Activated CD4-positive, alpha-beta T cell treated with anti-CD3 and anti-CD28 coated beads, Interleukin-2, Interleukin-6, amounts not matched to agents 100 ng/mL and 50 ng/mL, durations not matched to agents 16 hours and 8 hours (primary cell): ENCODE data around the gene NLGN2.
"Not testable (repeated sequence)": the region's sequence is repeated elsewhere in the genome, so short reads cannot be mapped to it uniquely, and the experiment has no call there.

Source experiments
- DNase-seq: peaks from one replicate; pipeline ENCODE4 v3.0.0-alpha.2; 2020

Gene NLGN2

DNA sequence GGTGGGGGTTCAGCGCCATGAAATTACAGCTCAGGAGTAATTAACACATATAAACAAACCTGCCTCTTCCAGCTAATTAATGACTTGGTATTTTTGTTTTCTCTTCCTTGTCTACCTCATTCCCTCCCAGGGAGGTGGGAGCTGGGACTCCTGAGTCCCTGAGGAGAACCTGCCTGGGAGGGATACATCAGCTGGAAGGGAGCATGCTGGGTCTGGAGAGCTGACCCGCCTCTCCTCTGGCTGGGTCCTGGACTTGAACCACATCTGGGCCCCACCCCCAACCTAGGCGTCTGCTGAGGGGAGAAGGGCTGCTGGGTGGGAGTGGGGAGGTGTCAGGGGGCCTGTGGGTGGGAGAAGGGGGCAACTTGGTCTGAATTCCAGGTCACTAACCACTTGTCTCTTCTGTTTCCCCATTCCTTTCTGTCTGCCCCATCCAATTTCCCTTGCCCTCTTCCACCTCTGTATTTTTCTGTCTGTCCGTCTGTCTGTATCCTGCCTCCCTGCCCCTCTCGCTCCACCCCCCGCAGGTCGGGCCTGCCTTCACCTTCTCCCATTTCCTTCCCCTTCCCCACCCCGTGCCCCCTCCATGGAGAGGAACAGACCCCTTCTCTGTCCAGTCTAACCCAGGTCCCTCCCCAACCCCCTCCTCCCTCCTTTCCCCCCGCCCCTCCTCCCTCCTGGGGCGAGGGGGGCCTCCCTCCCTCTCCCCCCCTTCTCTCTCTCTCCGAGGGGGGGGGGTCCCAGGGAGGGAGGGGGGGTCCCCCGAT lies at the start of gene NLGN2:
Gene NLGN2, plus strand, starts transcription at position 361 of the 767 bp plus-strand sequence. CDS start 411 bp downstream, outside the sequence.
- DNase-seq: no peak

DNA sequence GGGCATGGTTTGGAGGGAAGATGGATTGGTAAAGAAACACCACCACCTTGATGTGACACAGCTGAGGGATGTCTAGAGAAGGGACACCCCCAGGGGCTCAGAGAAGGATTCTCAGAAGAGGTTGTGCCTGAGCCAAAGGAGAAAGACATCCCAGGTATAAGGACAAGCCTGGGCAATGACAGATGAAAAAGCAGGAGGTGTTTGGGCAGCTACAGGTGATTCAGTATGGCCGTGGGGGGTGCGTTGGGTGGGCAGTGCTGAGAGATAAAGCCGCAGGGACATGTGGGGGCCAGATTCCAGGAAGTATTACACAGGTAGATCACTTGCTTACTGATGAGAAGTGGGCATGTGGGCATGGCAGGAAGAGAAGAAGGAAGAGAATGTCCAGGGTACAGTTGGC lies 45.7 kb upstream of the NLGN2 start:
- no peak for DNase-seq

DNA sequence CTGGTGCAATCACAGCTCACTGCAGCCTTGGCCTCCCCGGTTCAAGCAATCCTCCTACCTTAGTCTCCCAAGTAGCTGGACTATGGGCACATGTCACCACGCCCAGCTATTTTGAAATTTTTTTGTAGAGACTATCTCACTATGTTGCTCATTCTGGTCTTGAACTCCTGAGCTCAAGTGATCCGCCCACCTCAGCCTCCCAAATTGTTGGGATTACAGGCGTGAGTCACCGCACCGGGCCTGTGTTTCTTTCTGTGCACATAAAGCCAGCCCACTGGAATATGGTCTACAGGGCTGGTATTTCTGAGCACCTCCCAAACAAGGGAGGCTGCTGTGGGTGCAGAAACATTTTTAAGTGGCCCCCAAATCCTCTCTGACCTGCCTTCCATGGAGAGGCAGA lies 44.3 kb upstream of the NLGN2 start:
- no peak for DNase-seq

DNA sequence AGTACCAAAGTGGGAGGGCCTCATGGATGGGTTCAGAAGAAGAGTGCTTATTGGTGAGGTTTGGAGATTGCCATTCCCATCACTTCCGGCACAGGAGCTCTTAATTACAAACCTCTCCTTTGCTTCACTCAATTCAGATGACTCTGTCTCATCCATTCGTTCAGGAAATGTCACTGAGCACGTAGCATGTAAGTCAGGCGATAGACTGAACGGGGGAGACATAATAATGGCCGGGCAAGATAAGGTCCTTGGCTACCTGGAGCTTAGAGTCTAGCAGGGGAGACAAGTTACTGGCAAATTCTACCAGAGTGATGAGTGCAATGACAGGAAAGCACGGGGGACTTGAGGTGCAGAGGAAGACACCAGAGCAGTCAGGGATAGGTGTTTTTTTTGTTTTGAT lies 41.7 kb upstream of the NLGN2 start:
- DNase-seq: not testable (repeated sequence)

DNA sequence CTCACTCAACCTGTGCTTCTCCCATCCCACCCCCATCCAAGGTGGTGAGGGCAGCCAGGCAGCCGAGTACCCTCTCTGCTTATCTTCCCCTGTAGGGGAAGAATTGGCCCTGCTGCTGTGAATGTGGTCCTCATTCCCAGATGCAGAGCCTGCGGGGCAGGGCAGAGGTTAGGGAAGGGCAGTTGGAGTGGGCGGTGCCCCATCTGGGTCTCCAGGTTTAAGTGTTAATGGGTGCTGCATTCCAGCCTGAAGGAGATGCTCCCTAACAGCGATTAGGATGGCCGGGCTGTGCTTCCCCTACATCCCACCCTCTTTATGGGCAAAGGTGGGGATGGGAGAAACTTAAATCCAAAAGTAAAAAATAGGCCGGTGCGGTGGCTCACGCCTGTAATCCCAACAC lies 40.6 kb upstream of the NLGN2 start:
- no peak for DNase-seq

DNA sequence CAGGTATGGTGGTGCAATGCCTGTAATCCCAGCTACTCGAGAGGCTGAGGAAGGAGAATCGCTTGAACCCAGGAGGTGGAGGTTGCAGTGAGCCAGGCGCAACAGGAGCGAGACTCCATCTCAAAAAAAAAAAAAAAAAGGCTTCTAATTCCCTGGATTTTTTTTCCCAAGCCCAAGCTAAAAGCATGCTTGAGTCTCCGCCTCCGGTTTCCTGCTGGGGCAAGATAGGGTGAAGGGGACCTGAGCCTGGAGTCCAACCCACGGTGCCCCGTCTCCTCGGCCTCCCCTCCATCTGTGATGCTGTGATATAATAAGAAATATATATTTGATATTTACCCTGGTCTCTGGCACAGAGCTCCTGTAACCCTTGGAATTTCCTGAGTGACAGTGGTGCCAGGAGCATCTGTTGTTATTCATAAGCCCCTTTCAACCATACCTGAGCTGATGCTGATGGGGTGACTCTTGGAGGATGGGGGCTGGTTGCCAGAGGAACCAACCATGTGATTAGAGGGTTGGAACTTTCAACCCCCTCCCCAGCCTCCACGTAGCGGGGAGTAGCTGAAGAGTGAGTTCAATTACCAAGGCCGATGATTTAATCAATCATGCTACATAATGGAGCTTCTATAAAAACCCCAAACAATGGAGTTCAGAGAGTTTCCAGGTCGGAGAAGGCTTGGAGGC lies 39.6 kb upstream of the NLGN2 start:
- no peak for DNase-seq

DNA sequence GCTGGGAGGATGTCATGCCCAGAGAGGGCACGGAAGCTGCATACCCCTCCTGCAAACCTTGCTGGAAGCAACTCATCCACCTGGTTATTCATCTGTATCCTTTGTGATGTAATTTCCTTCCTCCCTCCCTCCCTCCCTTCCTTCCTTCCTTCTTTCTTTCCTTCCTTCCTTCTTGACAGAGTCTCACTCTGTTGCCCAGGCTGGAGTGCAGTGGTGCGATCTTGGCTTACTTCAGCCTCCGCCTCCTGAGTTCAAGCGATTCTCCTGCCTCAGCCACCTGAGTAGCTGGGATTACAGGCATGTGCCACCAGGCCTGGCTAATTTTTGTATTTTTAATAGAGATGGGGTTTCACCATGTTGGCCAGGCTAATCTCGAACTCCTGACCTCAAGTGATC lies 39.0 kb upstream of the NLGN2 start:
- DNase-seq: not testable (repeated sequence)

DNA sequence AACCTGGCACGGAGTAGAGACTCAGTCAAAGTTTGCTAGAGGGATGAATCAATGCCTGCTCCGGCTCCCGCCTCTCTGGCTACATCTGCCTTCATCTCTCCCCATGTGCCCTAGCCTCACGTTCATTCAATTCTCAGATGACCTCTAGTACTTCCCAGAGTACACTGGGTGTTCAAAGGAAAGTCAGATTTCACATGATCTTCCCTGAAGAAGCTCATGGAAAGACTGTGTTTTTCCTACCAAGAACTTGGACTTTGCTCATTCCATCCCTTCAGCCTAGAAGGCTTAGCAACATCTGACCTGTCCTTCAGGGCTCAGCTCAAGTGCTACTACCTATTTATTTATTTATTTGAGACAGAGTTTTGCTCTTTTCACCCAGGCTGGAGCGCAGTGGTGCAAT lies 37.8 kb upstream of the NLGN2 start:
- DNase-seq: no peak

DNA sequence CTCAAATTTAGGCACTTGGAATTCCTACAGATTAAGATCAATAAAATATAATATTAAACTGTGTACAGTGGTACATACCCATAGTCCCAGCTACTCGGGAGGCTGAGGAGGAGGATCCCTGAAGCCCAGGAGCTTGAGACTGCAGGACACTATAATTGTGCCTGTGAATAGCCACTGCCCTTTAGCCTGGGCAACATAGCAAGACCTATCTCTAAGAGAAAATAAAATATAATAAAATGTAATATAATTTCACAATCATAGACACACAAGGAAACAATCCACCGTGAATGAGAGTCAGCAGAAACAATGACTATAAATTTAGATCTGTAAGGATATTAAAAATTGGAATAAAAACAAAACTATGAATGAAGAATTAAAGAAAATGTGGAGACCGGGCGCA lies 36.8 kb upstream of the NLGN2 start:
- DNase-seq: no peak

DNA sequence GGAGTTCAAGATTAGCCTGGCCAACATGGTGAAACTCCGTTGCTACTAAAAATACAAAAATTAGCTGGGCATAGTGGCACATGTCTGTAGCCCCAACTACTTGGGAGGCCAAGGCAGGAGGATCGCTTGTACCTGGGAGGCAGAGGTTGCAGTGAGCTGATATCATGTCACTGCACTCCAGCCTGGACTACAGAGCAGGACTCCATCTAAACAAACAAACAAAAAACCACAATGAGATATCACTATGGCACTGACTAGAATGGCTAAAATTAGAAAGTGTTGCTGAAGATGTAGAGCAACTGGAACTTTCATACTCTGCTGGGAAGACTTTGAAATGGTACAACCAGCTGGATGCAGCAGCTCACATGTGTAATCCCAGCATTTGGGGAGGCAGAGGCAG lies 33.3 kb upstream of the NLGN2 start:
- DNase-seq: no peak

DNA sequence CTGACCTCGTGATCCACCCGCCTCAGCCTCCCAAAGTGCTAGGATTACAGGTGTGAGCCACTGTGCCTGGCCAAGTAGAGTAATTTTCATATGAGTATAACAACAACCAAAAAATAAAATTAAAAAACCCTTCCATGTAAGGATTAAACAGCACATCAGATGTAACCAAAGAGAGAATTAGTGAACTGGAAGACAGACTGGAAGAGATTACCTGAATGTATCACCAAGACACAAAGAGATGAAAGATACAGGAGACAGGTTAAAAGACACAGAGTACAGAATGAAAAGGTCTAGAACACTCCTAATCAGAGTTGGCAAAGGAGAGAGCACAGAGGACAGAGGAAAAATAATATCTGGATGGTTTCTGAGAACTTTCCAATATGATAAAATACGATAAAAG lies 28.5 kb upstream of the NLGN2 start:
- no peak for DNase-seq

DNA sequence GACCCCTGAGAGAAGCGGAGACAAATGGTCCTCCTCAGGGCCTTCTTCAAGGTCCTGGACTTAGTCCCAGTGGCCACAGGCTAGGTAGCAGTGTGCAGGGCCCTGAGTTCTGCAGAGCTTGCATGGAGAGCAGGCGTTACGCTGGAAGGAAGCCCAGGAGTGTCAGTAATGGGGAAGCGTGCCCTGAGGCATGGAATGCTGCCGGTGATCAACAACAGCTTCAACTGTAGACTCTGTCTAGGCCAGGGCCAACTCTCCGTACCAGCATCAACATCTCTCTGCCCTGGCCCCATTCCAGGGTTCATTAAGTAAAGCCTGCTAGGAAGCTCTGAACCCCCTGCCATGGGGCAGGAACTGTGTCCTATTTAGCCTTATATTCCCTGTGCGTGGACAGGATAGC lies 27.3 kb upstream of the NLGN2 start:
- DNase-seq: no peak

DNA sequence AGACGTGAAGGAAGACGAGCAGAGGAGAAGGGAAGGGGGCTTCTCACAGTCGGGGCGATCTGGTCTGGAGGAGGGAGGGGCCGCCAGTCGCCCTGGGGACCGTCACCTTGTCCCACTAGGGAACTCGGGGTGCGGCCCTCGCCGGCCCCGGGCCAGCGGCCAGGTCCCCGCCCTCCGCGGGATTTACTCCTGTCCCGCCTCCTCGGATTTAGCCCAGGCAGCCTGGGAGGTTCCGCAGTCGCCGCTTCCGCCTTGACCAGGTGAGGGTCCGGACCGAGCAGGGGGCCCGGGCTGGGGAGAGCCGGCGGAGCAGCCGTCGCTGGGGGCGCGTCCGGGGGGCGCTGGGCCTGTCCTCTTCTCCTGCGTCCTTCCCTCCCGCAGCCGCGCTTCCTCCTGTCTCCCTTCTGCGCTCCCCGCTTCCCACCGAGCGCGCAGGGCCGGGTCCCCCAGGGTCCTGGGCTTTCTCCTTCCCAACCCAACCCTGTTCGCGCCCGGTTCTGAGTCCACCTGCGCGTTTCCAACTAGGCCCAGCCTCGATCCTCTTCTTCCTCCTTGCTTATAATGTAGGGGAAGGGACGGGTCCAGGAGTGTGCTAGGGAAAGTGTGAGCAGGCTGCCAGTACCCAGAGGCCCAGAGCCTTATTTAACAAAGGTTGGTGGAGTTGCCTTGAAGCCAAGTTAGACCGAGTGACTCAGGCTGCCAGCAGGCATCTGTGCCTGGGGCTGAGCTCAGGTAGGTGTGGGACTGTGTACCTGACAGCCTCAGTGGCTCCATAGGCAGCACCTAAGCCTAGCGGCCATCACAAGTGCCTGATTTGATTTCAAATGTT lies 26.6 kb upstream of the NLGN2 start, which contains the start of gene TNK1:
Gene TNK1, plus strand, starts transcription at position 235 of the 829 bp plus-strand sequence. CDS start 1,838 bp downstream, outside the sequence.
- DNase-seq: no peak

DNA sequence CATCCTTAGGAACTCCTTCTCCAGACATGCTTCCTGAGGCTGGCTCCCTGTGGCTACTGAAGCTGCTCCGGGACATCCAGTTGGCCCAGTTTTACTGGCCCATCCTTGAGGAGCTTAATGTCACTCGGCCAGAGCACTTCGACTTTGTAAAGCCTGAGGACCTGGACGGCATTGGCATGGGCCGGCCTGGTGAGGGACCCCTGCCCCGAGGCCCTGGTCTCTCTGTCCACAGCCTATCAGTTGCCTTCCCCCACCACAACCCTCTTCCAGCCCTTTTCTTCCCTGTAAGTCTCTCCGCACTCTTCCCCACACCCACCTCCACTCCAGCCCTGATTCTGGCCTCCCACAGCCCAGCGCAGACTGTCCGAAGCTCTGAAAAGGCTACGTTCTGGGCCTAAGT lies 24.7 kb upstream of the NLGN2 start:
- DNase-seq: no peak

DNA sequence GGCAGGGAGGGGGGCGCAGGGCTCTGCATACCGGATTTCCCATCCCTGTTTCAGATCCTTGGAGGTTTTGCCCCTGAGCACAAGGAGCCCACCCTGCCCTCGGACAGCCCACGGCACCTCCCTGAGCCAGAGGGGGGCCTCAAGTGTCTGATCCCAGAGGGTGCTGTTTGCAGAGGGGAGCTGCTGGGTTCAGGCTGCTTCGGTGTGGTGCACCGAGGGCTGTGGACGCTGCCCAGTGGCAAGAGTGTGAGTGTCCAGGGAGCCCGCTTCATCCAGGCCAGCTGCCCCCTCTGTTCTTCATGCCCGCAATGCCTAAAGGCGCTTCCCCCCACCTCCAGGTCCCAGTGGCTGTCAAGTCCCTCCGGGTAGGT lies 24.3 kb upstream of the NLGN2 start:
- no peak for DNase-seq

DNA sequence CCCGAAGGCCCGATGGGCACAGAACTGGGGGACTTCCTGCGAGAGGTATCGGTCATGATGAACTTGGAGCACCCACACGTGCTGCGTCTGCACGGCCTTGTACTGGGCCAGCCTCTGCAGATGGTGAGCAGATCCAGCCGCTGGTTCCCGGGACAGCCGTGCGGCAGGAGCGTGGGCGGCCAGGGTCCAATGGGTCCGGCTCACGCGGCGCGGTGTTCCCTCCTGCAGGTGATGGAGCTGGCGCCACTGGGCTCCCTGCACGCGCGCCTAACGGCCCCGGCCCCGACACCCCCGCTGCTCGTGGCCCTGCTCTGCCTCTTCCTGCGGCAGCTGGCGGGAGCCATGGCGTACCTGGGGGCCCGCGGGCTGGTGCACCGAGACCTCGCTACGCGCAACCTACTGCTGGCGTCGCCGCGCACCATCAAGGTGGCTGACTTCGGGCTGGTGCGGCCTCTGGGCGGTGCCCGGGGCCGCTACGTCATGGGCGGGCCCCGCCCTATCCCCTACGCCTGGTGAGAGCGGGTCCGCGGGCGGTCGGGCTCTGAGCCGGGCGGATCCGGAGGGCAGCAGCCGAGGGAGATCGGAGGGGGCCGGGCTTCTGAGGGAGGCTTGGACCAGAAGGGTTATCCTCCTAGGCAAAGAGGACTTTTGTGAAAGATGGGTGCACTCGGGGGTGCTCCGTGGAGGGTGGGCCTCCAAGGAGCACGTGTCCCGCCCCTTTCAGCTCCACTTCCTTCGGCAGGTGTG lies 23.7 kb upstream of the NLGN2 start:
- peak; percentile 82 for DNase-seq

DNA sequence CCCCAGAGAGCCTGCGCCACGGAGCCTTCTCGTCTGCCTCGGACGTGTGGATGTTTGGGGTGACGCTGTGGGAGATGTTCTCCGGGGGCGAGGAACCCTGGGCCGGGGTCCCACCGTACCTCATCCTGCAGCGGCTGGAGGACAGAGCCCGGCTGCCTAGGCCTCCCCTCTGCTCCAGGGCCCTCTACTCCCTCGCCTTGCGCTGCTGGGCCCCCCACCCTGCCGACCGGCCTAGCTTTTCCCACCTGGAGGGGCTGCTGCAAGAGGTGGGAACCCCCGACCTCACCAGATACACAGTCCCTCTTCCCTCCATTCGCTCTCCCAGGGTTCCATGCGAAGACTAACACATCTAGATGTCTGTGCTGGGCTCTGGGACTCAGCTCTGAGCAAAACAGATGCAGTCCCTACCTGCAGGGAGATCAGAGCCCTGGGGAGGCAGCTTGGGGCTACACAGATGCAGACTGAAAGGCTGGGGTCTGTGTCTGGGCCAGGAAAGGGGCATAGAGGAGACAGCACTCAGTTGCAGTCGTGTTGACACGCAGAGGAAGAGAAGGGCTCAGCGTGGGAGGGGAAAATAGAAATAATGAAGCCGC lies 23.1 kb upstream of the NLGN2 start:
- DNase-seq: no peak

DNA sequence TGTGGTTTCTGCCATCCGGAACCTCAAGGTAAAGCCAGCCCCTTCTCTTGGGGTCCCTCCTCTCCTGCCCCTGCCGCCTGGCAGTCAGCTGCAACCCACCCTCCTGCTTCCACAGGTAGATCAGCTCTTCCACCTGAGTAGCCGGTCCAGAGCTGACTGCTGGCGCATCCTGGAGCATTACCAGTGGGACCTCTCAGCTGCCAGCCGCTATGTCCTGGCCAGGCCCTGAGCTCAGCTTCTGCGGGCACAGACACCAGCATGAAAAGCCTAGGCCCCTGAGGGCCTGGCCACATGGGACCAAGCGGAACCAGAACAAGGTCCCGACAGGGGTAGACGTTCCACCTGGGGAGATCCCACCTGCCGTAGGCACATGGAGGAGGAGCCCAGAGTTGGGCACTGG lies 18.8 kb upstream of the NLGN2 start:
- no peak for DNase-seq

DNA sequence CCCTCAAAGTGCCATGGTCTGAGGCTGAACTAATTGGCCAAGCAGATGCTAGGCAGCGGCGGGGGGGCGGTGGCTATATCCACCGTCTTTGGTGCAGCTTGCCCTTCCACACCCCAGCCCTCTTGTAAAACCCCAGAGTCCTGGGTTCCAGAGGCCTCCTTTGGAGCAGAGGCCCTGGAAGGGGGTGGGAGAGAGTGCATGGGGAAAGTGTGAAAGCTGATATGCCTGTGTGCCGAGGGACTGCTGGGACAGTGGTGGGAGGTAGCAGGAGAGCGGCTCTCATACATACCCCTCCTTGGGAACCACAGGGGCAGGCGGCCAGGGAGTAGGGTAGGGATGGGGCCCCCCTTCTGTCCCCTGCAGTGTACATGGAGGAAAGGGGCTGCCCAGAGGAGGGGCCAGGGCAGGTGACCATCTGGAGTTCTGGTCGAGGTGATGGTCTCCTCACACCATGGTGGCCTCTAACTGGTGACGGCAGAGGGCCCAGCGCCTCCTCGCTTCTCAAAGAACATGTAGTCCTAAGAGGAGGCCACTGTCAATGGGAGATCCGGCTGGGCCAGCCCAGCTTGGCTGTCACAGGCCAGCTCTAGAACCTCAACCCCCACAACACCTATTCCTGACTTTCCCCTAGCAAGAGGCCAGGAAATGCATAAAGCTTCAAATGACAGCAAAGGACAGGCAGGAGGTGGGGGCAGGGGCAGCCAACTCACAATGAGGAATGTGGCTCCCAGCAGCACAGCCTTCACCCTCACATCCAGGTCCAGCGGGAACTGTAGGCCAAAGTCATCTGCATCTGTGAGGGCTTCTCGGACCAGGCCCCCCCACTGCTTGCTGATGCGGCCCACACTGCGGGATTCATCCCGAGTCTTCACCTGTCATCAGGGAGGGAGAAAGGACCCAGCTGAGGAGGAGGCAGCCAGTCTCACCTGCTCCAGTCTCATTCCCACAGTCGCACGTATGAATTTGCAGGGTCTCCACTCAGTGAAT lies 17.4 kb upstream of the NLGN2 start:
- DNase-seq: no peak

DNA sequence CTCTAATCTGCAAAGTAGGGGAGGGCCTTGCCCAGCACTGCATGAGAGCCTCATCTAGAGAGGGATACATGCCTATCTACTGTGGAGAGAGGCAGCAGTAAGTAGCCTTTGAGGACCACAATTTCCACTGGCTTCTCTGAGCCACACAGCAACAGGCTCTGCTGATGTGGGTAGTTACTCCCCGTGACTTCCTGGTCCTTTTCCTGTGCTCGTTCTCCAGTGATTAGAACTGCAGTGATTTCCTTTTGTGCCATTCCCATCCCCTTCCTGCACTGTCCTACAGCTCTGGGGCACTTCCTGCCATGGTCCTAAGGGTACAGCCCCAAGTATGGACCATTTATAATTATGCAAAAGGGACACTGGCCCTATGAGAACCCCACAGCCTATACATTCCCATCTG lies 16.3 kb upstream of the NLGN2 start:
- no peak for DNase-seq
